ENCODE data around the gene LRTM2.

DNA sequence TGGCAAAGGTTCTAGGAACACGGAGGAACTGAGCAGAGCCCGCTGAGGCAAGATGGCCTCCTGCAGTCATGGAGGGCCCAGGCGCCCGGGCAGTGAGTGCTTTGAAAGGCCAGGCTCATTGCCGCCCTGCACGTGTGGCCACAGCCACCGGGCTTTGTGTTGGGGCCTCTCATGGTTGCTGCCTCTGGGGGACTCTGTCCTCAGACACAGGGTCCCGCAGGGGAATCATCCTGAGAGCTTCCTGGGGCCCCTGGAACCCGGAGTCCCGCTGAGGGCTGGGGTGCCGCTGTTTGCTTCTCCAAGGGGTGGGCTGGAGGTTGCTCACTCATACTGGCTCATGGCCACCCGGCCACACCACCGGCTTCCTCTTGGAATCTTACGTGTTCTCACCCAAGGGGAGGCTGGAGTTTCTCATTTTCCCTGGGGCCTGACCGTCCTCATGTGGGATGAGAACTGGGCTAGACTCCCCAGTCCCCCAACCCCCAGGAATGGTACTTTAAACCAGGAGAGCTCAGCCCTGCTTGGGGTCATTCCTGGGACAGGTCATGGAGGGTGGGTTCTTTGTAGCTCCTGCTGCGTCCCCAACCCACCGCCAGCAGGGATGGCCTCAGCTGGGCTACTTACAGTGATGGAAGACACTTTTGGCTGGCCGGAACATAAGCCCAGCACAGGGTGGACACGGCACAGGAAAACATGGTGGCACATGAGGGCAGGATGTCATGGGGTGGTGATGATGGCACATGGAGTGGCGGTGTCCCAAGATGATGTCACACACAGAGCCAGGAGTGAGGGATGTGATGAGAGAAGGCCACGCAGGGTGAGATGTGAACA is 21.1 kb upstream of the LRTM2 start:
- TF ChIP-seq, protein P1, sequence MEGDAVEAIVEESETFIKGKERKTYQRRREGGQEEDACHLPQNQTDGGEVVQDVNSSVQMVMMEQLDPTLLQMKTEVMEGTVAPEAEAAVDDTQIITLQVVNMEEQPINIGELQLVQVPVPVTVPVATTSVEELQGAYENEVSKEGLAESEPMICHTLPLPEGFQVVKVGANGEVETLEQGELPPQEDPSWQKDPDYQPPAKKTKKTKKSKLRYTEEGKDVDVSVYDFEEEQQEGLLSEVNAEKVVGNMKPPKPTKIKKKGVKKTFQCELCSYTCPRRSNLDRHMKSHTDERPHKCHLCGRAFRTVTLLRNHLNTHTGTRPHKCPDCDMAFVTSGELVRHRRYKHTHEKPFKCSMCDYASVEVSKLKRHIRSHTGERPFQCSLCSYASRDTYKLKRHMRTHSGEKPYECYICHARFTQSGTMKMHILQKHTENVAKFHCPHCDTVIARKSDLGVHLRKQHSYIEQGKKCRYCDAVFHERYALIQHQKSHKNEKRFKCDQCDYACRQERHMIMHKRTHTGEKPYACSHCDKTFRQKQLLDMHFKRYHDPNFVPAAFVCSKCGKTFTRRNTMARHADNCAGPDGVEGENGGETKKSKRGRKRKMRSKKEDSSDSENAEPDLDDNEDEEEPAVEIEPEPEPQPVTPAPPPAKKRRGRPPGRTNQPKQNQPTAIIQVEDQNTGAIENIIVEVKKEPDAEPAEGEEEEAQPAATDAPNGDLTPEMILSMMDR (IDR thresholded peaks at IDR 0.05): no peak
- TF ChIP-seq EP300 (IDR thresholded peaks at IDR 0.05): no peak
- no peak for TF ChIP-seq POLR2A (IDR thresholded peaks at IDR 0.05)

All from gastroesophageal sphincter (tissue), 3 donors.